Globus pallidus (tissue), 1 donor: ENCODE results near the gene SF3B2.

Experiments
- DNase-seq: peaks from one replicate; pipeline ENCODE4 v3.0.0-alpha.2; 2015; ENCODE audit warnings: low spot score

The SF3B2 gene

DNA sequence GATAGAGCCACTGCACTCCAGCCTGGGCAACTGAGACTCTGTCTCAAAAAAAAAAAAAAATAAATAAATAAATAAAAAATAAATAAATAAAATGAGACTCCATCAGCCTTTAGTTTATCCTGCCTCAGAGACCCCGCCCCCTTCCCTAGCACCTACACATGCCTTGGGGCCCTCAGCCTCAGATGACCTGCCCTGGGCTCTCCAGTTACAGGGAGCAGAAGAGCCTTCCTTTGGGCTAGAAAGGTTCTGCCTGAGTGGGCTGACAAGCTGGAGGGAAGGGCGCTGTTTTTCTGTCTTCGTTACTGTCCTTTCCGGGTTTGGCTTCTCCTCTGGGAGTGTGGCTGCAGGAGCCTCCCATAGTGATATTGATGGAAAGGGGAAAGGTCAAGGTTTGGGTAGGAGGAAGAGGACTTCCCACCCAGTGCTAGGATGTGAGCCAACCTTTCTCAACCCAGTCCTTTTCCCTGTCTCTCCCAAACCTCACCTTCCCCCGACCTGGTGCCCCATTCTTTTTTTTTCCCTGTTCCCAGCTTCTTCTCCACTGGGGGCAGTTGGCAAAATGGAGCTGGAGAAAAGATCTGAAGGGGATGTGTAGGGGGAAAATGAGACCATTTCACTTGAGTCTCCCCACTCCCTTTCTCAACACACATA is 1.5 kb upstream of the SF3B2 start:
- DNase-seq, result no peak

- DNase-seq, result no peak
Measured at GRCh38 chr11:66051371-66051765, 796 bp upstream of the SF3B2 start.

DNA sequence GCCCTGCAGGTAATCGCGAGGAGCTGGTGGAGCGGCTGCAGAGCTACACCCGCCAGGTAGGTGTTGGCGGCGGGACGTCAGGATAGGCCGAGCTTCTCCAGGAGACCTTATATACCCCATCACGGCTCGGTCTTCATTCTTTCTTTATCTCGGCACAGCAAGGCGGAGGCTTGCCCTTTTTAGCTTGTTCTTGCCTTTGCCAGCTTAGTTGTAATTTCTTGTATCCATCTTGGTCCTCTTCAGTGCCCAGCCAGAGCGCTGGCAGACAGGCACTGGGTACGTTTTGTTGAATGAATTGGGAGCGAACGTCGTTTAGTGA is 459 bp downstream of the SF3B2 start:
- DNase-seq, result no peak

DNA sequence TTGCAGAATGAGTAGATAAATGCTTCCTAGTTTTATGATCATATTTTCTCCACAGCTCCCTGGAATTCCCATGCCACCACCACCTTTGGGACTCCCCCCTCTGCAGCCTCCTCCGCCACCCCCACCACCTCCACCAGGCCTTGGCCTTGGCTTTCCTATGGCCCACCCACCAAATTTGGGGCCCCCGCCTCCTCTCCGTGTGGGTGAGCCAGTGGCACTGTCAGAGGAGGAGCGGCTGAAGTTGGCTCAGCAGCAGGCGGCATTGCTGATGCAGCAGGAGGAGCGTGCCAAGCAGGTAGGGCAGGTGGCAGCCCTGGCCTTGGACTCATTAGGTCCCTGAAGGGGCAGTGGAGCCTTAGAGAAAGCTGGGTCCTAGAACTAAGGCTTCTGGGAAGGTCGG is 2.9 kb downstream of the SF3B2 start:
- DNase-seq, result no peak

GRCh38 chr11:66056501-66056900 is 4.3 kb downstream of the SF3B2 start:
- no peak for DNase-seq

- no peak for DNase-seq
Measured at GRCh38 chr11:66059966-66060680, 8.0 kb downstream of the SF3B2 start.

- no peak for DNase-seq
Measured at GRCh38 chr11:66061268-66061667, 9.1 kb downstream of the SF3B2 start.

DNA sequence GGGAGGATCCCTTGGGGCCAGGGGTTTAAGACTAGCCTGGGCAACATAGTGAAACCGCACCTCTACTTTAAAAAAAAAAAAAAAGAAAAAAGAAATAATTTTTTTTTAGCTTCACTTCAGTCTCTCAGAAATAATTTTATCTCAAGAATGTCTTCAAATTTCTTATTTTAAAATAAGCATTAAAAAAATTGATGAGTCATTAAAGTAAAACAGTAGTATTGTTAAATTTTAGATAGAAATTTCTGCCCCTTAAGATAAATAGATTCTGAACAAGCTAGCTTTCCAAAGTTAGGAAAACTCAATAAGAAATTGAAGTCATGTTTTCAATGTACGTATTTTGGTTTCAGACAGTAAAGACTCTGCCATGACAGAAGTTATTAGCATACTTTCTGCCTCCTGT is 10.2 kb downstream of the SF3B2 start:
- no peak for DNase-seq

DNA sequence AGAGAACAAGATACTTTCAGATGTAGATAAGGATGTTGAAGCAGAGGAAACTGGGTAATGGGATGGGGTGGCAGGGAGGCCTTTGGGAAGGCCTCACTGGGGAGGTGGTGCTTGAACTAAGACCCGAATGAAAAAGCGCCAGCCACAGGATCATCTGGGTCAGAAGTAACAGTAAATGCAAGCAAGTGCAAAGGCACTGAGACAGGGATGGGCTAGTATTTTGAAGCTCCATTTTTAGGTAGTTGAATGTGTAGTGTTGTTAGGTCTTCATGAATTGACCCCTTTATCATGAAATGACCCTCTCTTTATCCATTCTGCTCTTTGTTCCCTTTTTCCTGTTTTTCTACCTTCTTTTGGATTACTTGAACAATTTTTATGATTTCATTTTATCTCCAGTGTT is 11.7 kb downstream of the SF3B2 start:
- no peak for DNase-seq

DNA sequence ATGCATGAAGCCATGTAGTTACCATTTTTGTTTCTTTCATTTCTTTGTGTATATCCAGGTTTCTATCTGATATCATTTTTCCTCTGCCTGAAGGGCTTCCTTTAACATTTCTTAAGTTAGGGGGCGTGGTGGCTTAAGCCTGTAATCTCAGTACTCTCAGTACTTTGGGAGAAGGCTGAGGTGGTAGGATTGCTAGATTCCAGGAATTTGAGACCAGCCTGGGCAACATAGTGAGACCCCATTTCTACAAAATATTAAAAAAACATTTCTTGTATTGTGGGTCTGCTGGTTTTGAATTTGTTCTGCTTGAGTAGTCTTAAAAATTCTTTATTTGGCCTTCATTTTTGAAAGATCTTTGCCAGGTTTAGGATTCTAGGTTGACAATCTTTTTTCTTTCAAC is 12.4 kb downstream of the SF3B2 start:
- no peak for DNase-seq

DNA sequence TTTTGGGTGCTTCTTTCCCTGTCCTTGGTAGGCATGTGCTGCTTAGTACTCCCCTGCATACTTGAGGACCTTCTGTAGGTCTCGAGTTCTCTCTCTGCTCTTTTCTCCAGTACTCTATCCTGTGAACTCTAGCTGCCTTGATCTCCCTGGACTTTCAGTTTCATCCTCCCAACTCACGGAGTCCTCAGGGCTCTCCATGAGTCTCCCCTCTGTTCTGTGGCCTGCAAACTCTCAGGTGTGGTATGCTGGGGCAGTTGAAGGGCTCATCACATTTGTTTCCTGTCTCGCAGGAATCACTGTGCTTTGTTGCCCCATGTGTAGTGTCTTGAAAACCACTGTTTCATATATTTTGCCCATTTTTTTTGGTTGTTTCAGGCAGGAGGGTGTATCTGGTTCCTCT is 14.6 kb downstream of the SF3B2 start:
- no peak for DNase-seq

DNA sequence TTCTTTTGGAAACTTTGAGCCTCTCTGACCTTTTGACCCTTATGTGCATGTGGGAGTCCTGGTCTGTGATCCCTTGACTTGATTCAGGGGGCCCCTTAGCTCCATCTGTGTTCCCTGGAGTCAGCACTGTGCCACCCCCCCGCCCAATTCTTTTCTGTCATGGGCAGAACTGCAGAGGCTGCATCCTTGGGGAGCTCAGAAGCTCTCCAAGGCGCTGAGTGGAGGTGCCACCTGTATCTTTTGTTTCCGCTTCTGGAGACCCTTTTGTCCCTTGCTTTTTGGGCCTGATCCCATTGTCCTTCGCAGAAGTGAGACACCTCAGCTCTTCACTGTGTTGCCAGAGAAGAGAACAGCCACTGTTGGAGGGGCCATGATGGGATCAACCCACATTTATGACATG is 15.5 kb downstream of the SF3B2 start:
- DNase-seq, result no peak

GRCh38 chr11:66068154-66068821 is 16.1 kb downstream of the SF3B2 start:
- DNase-seq, result peak; percentile 54

DNA sequence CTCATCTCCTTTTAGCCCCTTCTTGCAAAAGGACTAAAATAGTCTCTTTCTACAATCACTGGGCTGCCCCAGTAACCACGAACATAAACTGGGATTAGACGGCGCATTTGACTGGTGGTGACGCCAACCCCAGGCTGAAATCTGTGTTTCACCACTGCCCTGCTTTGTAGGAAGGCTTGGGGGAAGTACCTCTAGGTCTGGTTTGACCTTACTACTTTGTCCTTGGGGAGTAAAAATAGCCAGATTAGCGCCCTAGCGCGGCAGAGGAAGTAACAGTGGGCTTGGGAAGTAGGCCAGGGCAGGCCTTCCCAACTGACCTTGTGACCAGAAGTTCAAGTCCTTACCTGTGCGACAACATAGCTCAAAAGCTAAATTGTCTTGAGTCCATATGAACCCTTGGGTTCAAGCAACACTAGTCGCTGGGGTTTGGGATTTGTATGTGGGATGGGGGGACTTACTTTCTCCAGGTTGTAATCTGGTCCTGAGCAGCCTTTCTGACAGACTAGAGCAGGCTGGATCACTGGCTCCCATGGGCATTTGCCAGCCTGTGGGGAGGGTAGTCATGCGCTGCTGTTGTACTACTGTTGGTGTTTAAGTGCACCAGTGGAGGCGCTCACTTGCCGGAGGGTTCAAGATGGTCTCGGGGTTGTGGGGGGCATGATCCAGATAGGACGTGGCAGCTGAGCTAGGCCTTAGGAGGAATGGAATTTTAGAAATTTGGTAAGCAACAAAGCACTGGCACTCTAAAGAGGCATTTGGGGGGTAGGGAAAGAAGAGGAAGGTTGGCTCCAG is 17.0 kb downstream of the SF3B2 start:
- DNase-seq, result peak; percentile 54

DNA sequence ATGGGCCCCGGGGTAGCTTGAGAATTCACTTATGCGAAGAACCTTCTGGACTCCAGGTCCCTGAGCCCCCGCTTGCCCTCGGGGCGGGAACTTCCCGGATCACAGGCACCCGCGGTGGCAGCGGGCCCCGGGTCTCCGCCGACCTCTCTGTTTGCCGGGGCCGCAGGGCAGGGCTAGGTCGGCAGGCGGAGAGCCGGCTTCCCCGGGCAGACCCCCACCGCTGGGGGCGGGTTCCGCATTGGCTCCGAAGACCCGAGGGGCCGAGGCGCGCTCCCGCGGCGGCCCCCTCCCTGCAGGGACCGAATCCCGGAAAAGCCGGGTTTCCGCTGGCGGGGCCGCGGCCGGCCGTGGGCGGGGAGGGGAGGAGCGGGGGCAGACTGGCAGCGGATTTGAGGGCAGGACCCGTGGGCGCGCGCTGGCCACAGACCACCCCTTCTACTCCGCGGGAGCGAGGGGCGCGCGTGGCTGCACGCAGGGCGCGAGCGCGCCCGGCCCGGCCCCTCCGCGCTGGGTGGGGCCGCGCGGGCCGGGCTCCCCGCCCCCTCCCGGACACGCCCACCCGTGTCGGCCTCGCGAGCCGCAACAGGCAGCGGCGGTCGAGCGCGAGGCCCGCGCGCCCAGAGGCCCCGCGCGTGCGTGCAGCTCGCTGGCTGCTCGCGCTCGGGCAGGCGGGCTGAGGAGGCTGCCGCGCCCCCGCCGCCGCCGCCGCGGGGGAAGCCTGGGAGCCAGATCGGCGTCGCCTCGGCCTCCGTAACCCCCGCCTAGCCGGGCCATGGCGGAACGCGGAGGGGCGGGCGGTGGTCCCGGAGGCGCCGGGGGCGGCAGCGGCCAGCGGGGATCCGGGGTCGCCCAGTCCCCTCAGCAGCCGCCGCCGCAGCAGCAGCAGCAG is 17.8 kb downstream of the SF3B2 start, which contains the start of gene PACS1:
Gene PACS1, plus strand, starts transcription at position 558 of the 889 bp plus-strand sequence. Its CDS starts 215 bp downstream, at position 773.
- DNase-seq, result peak; percentile 70

- no peak for DNase-seq
Measured at GRCh38 chr11:66070604-66071380, 18.6 kb downstream of the SF3B2 start.

DNA sequence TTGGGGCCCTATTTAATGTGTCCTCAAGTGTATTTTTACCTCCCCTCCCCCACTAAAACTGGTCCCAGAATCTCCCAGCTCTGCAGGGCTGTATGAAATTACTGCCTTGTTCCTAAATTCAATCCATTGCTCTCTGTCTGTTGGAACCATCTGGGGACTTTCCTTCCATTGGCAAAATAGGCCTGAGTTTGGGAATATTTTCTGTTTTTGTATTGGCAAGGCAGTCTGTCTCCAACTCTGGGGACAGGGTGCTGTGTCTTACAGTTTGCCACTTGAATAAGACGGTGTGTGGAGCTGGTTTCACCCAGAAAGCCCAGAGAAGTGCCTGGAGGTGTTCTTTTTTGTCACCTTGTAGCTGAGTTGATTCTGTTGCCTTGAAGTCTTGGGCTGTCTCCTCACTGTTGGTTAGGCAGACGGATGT is 19.2 kb downstream of the SF3B2 start:
- no peak for DNase-seq

GRCh38 chr11:66072081-66072480 is 19.9 kb downstream of the SF3B2 start:
- DNase-seq, result no peak

DNA sequence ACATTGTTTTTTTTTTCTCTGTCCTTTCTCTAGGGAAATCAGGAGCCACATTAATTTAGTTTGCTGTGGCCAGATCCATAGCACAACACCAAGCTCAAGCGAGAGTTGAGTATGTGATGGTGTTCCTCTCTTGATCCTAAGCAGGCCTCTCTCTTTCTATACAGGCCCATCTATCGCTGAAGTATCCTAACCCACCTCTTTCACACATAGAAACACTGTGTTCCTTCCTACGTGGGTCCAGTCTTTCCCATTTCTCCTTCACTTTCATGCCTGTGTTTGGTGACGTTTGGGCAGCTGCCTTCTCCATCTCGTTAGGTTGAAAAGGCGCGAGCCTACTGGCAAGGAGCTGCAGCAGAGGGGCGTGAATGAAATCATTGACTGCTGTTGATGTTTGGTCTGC is 20.4 kb downstream of the SF3B2 start:
- no peak for DNase-seq

GRCh38 chr11:66073669-66074068 is 21.5 kb downstream of the SF3B2 start:
- no peak for DNase-seq

- DNase-seq, result no peak
Measured at GRCh38 chr11:66075273-66075672, 23.1 kb downstream of the SF3B2 start.
